Psoas muscle (tissue), 8 donors: ENCODE measurements around the gene ICAM1. TPM values are rescaled to one million over a fixed set of nuclear protein-coding genes. Genes with fewer than 3 reads are reported as not detected.

Experiments
- ATAC-seq, 4 donors: fragments of 200-7000 bp; cut with Tn5 transposase; one replicate each; pipeline ENCODE4 v1.9.1; 2020; ENCODE audit warnings: moderate library complexity in 3 of 4, mild to moderate bottlenecking in 2 of 4
- DNase-seq, 2 donors: peaks; one replicate each; pipeline ENCODE4 v3.0.0-alpha.2; 2020
- H3K27ac ChIP-seq: fragments of 200-600 bp; one replicate; pipeline ENCODE4 v1.8.0; 2022
- H3K27me3 ChIP-seq, 3 donors: fragments of 200-600 bp in 1 of 3; one replicate each; pipeline versions ENCODE4 v1.6.1 to v1.8.0; 2013 to 2022; ENCODE audit warnings: low read length in 2 of 3, mild to moderate bottlenecking in 2 of 3, moderate library complexity in 1 of 3; ENCODE audit not compliant: insufficient read depth in 3 of 3
- H3K36me3 ChIP-seq, 2 donors: fragments of 200-600 bp in 1 of 2; one replicate each; pipeline versions ENCODE4 v1.6.1 to v1.8.0; 2013 to 2022; ENCODE audit warnings: low read depth in 1 of 2, mild to moderate bottlenecking in 1 of 2, moderate library complexity in 1 of 2; ENCODE audit not compliant: insufficient read depth in 1 of 2
- H3K4me1 ChIP-seq: fragments of 200-600 bp; one replicate; pipeline ENCODE4 v1.8.0; 2022
- H3K4me3 ChIP-seq: fragments of 200-600 bp; one replicate; pipeline ENCODE4 v1.8.0; 2022; ENCODE audit warnings: mild to moderate bottlenecking
- H3K9me3 ChIP-seq: fragments of 200-600 bp; one replicate; pipeline ENCODE4 v1.8.0; 2022
- WGBS, 3 donors: extraction: QIAGEN DNeasy Blood & Tissue Kit; methylation state at CpG; one replicate each; pipeline versions ENCODE4 v1.1.6 to v1.1.7; 2013; 5-methylcytosine and 5-hydroxymethylcytosine counted together
- intact Hi-C, 2 donors: fragments of 100-400 bp; cut with DNase I; formaldehyde crosslinking; loops; one replicate each; pipeline versions ENCODE4 v1.11.0 to v1.14.2; 2022
- polyA plus RNA-seq, 3 donors: library from polyadenylated mRNA; stranded (reverse); fragments of 200-250 nt; gene quantifications; one replicate each; pipeline ENCODE4 v1.2.3, GENCODE V29; 2013
- total RNA-seq, 4 donors: library from RNA; stranded (reverse); fragmentation: NEBNext Ultra II Directional in 2 of 4; extraction: Animal tissue kit (Norgen Biotek cat#: 25700) in 2 of 4; gene quantifications; one replicate each; pipeline versions ENCODE4 v1.2.1 to v1.2.4, GENCODE V29; 2021 to 2023
- TF ChIP-seq, protein P1 (sequence below): fragments of 200-600 bp; IDR thresholded peaks from one replicate; pipeline ENCODE4 v1.8.0; 2022; ENCODE audit warnings: antibody characterized with exemption
- donor health status: healthy with polysubstance abuse.
- donor health status: DM: no; HTN: no; CAD: no; lungs with moderate emphysema.
- donor health status: Bipolar disorder and iron deficiency.
- donor health status: healthy.
- donor health status: DM: yes; HTN: yes; CAD: no.
- donor health status: DM: no; HTN: no; CAD: no.
- donor health status: DM: no; HTN: no; CAD: no.
- donor health status: DM: yes; HTN: yes; CAD: no.

ICAM1 gene
- total and polyA plus RNA-seq, 7 donors = 2.7 to 8.0 (median 6.5) TPM

DNA sequence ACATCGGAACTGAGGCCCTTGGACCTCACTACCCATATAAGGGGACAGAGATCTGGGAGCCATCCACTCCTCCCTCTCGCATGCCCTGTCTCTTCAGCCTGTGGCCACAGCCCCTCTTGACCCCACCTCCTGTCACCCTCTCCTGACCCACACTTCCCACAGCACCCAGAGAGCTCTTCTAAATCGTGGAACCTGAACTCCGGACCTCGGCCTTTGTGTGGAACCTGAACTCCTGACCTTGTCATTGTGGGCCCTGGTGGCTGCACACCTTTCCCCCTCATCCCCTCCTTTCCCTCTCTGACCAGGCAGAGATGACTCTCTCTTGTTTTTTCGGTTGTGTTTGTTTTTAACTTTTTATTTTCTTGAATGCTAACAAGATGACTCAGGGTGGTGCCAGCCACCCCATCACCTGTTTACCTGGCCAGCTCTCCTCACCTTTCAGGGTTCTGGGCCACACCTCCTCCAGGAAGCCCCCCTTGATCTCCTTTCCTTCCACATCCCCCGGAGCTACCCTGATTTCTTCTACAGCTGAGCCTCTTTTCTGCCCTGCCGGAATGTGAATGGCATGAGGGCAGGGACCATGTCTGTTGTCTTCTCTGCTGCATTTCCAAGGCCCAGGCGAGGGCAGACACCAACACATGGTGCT, 13.8 kb upstream of the ICAM1 start:
- TF ChIP-seq, protein P1, sequence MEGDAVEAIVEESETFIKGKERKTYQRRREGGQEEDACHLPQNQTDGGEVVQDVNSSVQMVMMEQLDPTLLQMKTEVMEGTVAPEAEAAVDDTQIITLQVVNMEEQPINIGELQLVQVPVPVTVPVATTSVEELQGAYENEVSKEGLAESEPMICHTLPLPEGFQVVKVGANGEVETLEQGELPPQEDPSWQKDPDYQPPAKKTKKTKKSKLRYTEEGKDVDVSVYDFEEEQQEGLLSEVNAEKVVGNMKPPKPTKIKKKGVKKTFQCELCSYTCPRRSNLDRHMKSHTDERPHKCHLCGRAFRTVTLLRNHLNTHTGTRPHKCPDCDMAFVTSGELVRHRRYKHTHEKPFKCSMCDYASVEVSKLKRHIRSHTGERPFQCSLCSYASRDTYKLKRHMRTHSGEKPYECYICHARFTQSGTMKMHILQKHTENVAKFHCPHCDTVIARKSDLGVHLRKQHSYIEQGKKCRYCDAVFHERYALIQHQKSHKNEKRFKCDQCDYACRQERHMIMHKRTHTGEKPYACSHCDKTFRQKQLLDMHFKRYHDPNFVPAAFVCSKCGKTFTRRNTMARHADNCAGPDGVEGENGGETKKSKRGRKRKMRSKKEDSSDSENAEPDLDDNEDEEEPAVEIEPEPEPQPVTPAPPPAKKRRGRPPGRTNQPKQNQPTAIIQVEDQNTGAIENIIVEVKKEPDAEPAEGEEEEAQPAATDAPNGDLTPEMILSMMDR = no peak
- intact Hi-C loops = no loop called here
- H3K36me3 ChIP-seq = peaks cover 2 to 66% of the 10 kb centered on the region in 2 donors

DNA sequence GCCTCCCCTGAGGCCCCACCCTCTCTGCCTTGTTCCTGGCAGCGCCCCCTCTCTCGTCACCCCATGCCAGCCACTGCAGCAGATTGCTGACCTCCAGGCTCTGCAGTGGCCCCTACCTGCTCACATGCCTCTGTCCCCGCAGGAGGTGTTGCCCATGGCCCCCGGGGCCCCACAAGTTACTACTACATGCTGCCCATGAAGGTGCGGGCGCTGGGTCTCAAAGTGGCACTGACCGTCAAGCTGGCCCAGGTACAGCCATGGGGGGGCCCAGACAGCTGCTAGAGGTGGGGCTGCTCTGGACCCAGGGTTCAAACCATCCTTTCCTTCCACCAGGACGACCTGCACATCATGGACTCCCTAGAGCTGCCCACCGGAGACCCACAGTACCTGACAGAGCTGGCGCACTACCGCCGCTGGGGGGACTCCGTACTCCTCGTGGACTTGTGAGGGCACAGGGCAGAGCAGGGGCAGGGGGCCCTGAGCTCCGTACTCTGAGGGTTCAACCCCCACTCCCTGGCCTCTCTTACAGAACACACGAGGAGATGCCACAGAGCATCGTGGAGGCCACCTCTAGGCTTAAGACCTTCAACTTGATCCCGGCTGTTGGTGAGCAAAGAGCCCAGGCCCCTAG, 12.7 kb upstream of the ICAM1 start:
- no peak for DNase-seq
- no peak overlapping the region for H3K4me3 ChIP-seq
- H3K4me1 ChIP-seq = no peaks in the 10 kb centered on the region
- H3K36me3 ChIP-seq = peaks cover 2 to 66% of the 10 kb centered on the region in 2 donors
- no peaks in the 10 kb centered on the region for H3K27me3 ChIP-seq
- H3K27ac ChIP-seq = no peak overlapping the region
- WGBS, 3 donors = 92 to 95% (median 92%) methylated on average over 18 of the region's 18 CpGs
- peak in 1 of 4 donors; percentile 18 for ATAC-seq
- intact Hi-C loops = no loop called here
- no peaks in the 10 kb centered on the region for H3K9me3 ChIP-seq
- TF ChIP-seq, protein P1 = no peak

More for the DNA sequence above, 13.8 kb upstream of the ICAM1 start:
- Histone ChIP-seq H3K4me1 (peaks cover 4% of the 10 kb centered on the region), H3K27ac (no peak overlapping the region), H3K4me3 (no peak overlapping the region), H3K27me3 (no peaks in the 10 kb centered on the region), H3K9me3 (no peaks in the 10 kb centered on the region)
- ATAC-seq = no peak
- WGBS, 3 donors = 68 to 84% (median 78%) methylated on average over 8 to 9 of the region's 9 CpGs
- no peak for DNase-seq

DNA sequence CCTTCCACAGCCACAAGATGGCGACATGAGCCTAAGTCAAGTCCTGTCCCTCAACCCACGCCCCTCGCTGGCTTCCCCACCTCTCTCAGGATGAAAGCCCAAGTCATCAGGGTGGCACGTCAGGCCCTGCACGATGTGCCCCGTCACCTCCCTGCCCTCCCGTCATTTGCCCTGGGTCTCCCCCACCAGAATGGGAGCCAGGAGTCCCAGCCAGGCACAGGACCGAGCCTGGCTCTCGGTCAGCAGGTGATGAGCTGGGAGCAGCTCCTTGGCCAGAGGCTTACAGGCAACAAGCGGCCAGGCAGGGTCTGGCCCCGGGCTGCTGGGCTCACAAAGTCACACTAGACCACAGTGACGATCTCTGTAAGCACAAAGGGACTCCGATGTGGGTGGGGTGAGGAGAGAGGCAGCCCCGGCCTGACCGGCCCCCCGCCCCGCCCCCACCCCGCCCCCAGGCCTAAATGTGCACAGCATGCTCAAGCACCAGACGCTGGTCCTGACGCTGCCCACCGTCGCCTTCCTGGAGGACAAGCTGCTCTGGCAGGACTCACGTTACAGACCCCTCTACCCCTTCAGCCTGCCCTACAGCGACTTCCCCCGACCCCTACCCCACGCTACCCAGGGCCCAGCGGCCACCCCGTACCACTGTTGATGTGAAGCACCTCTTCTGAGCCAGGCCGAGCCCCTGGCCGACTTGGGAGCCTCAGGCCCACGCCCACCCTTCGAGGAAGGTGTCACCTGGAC, 11.6 kb upstream of the ICAM1 start:
- H3K36me3 ChIP-seq = peaks cover 2 to 56% of the 10 kb centered on the region in 2 donors
- ATAC-seq = peak; percentile 64 to 82 (median 72)
- TF ChIP-seq, protein P1 = peak; percentile 68

DNA sequence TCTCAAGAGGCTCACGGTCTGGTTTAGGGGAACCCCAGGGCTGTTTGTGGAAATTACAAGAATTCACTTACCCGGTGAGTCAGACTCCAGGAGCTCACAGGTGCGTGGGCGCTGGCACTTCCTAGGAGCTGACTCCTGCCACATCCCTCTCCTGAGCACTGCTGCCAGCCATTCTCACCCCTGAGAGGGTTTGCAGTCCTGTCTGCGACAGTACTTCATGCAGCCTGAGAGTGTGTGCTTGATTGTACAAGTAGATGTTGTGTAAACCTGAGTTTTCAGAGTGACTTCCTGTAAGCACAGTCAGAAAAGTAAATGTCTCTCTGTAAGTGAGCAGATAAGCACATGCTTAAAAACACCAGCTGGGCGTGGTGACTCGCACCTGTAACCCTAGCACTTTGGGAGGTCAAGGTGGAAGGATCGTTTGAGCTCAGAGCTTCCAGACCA, 10.8 kb upstream of the ICAM1 start:
- no peak overlapping the region for H3K27ac ChIP-seq
- intact Hi-C loops = no loop called here
- H3K4me1 ChIP-seq = no peaks in the 10 kb centered on the region
- no peak for ATAC-seq
- no peaks in the 10 kb centered on the region for H3K27me3 ChIP-seq
- no peak overlapping the region for H3K4me3 ChIP-seq
- no peak for DNase-seq
- TF ChIP-seq, protein P1 = no peak
- no peaks in the 10 kb centered on the region for H3K9me3 ChIP-seq
- peaks cover 1 to 48% of the 10 kb centered on the region in 2 donors for H3K36me3 ChIP-seq
- 83 to 84% (median 84%) methylated on average over 8 of the region's 8 CpGs for WGBS, 3 donors

More for the DNA sequence above, 11.6 kb upstream of the ICAM1 start:
- intact Hi-C loops = no loop called here
- Histone ChIP-seq H3K27ac (no peak overlapping the region), H3K27me3 (no peaks in the 10 kb centered on the region), H3K4me1 (no peaks in the 10 kb centered on the region), H3K4me3 (no peak overlapping the region), H3K9me3 (no peaks in the 10 kb centered on the region)
- DNase-seq = peak; percentile 82 to 89
- 56 to 66% (median 58%) methylated on average over 30 to 32 of the region's 32 CpGs for WGBS, 3 donors
